ENCODE measurements around the gene BBOX1. TPM values are rescaled to one million over a fixed set of nuclear protein-coding genes. Genes with fewer than 3 reads are reported as not detected.

BBOX1 gene
- total RNA-seq, 4 donors from 2014 or later = 28.6 to 51.0 (median 44.7) TPM

- TF ChIP-seq CTCF (IDR thresholded peaks at IDR 0.05) (no peak), POLR2AphosphoS5 (IDR thresholded peaks at IDR 0.05) (no peak), POLR2A (IDR thresholded peaks at IDR 0.05) (no peak), EP300 (IDR thresholded peaks at IDR 0.05) (no peak)
- Histone ChIP-seq H3K4me1 (no peaks in the 10 kb centered on the region), H3K4me3 (no peak overlapping the region), H3K36me3 (no peaks in the 10 kb centered on the region), H3K9me3 (no peaks in the 10 kb centered on the region), H3K27ac (no peak overlapping the region), H3K27me3 (no peaks in the 10 kb centered on the region)
- WGBS = 56% methylated on average over 4 of the region's 4 CpGs
- DNase-seq (ENCODE audit: low spot score in 2 of 2) = no peak
These were observed 68.2 kb downstream of the BBOX1 start for GRCh38 chr11:27108809-27109208.

GRCh38 chr11:27111896-27112295, 71.3 kb downstream of the BBOX1 start:
- no peak overlapping the region for H3K4me3 ChIP-seq
- H3K36me3 ChIP-seq = no peaks in the 10 kb centered on the region
- H3K4me1 ChIP-seq = no peaks in the 10 kb centered on the region
- H3K9me3 ChIP-seq = no peaks in the 10 kb centered on the region
- no peaks in the 10 kb centered on the region for H3K27me3 ChIP-seq
- no peak overlapping the region for H3K27ac ChIP-seq
- no peak for DNase-seq (ENCODE audit: low spot score in 2 of 2)
- no peak for TF ChIP-seq POLR2AphosphoS5 (IDR thresholded peaks at IDR 0.05)
- no peak for TF ChIP-seq POLR2A (IDR thresholded peaks at IDR 0.05)
- TF ChIP-seq CTCF (IDR thresholded peaks at IDR 0.05) = no peak
- no peak for TF ChIP-seq EP300 (IDR thresholded peaks at IDR 0.05)
- 74% methylated on average over 2 of the region's 2 CpGs for WGBS

- no peak overlapping the region for H3K27ac ChIP-seq
- H3K4me3 ChIP-seq = no peak overlapping the region
- no peaks in the 10 kb centered on the region for H3K27me3 ChIP-seq
- TF ChIP-seq CTCF (IDR thresholded peaks at IDR 0.05) = no peak
- no peak for TF ChIP-seq EP300 (IDR thresholded peaks at IDR 0.05)
- no peak for TF ChIP-seq POLR2AphosphoS5 (IDR thresholded peaks at IDR 0.05)
- TF ChIP-seq POLR2A (IDR thresholded peaks at IDR 0.05) = no peak
- WGBS = 92% methylated on average over 1 of the region's 1 CpG
- peaks cover 6% of the 10 kb centered on the region for H3K4me1 ChIP-seq
- H3K9me3 ChIP-seq = no peaks in the 10 kb centered on the region
- H3K36me3 ChIP-seq = no peaks in the 10 kb centered on the region
- DNase-seq (ENCODE audit: low spot score in 2 of 2) = no peak
These were observed 72.3 kb downstream of the BBOX1 start for GRCh38 chr11:27112946-27113345.

- no peaks in the 10 kb centered on the region for H3K9me3 ChIP-seq
- 57% methylated on average over 3 of the region's 3 CpGs for WGBS
- TF ChIP-seq CTCF (IDR thresholded peaks at IDR 0.05) (no peak), POLR2AphosphoS5 (IDR thresholded peaks at IDR 0.05) (no peak), POLR2A (IDR thresholded peaks at IDR 0.05) (no peak), EP300 (IDR thresholded peaks at IDR 0.05) (no peak)
These were observed 74.5 kb downstream of the BBOX1 start for GRCh38 chr11:27115051-27115650.

DNA sequence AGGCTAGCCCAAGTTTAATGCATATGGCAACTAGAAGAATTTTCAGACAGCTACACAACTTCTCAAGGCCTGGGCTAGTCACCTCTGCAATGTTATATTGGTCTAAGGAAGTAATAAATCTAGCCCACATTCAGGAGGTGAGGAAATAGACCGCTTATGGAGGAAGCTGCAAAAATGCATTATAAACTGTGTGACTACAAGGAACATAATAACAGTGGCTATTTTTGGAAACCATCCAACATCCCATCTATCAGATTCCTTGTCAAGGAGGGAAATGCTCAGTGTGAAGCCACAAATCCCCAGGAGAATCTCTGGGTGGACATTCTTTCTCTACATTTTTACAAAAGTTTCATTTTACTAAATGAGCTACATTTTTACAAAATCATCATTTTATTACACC, 76.1 kb downstream of the BBOX1 start:
- Histone ChIP-seq H3K9me3 (no peaks in the 10 kb centered on the region), H3K4me3 (no peak overlapping the region), H3K27ac (no peak overlapping the region), H3K27me3 (no peaks in the 10 kb centered on the region), H3K36me3 (no peaks in the 10 kb centered on the region), H3K4me1 (peaks cover 6% of the 10 kb centered on the region)
- WGBS = 67% methylated on average over 1 of the region's 1 CpG
- no peak for TF ChIP-seq POLR2A (IDR thresholded peaks at IDR 0.05)
- no peak for TF ChIP-seq POLR2AphosphoS5 (IDR thresholded peaks at IDR 0.05)
- TF ChIP-seq CTCF (IDR thresholded peaks at IDR 0.05) = no peak
- no peak for TF ChIP-seq EP300 (IDR thresholded peaks at IDR 0.05)
- DNase-seq (ENCODE audit: low spot score in 2 of 2) = no peak

More at GRCh38 chr11:27115051-27115650, 74.5 kb downstream of the BBOX1 start:
- Histone ChIP-seq H3K27me3 (no peaks in the 10 kb centered on the region), H3K27ac (no peak overlapping the region), H3K4me1 (peaks cover 6% of the 10 kb centered on the region), H3K36me3 (no peaks in the 10 kb centered on the region), H3K4me3 (no peak overlapping the region)
- DNase-seq (ENCODE audit: low spot score in 2 of 2) = no peak

All from suprapubic skin (tissue), 4 donors.